ENCODE measurements around the gene GAS2L2.

DNA sequence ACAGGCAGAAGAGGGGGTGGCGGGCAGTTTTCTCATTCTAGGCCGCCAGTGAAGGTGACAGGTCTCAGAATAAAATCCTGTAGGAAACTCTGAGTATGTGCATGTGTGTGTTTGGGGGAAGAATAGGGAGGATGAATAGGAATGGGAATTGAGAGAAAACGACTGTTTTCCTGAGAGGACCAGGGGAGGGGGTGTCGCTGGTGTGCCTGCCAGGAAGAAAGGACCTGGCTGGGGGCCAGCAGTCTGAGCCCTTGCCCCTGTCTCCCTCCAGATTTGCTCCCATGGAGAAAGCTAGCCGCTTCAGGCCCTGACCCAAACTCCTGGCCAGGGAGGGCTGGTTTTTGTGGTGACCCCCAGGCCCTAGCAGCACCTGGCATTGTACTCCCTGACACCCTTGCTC, 22.0 kb upstream of the GAS2L2 start:
- TF ChIP-seq CTCF (conservative IDR thresholded peaks at IDR 0.05; ENCODE audit: low read depth, low read length) (no peak), EZH2phosphoT487 (IDR thresholded peaks at IDR 0.05; ENCODE audit: borderline replicate concordance, low read length) (no peak)
